Measurements from ENCODE around the gene KLF15.

DNA sequence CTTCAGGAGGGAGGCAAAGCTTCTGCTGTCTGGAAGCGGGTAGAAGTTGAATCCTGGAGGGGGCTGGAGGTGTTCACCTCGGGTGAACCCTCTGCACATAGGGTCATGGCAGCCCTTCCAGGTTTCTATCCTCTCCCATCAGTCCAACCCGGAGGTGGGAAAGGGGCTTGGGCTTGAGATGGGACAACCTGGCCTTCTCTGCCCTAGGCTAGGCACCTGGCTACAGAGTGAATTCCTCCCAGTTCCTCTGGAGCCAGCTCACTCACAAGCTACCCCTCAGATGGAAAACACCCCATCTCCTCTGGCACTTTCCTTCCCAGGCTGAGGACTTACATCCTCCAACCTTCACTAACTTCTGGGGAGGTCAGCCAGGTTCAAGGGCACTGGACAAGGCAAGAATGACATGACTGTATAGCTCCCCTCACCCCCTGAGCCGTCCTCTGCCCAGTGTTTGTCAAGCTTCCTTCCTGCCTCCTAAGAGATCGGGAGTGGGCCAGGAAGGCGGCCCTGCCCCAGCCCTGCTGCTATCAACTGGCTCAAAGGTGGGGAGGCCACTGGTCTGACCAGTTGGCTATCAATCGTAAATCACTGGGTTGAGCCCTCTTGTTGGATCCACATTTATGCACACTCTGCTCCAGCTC lies 45.8 kb downstream of the KLF15 start:
- TF ChIP-seq, protein P1, sequence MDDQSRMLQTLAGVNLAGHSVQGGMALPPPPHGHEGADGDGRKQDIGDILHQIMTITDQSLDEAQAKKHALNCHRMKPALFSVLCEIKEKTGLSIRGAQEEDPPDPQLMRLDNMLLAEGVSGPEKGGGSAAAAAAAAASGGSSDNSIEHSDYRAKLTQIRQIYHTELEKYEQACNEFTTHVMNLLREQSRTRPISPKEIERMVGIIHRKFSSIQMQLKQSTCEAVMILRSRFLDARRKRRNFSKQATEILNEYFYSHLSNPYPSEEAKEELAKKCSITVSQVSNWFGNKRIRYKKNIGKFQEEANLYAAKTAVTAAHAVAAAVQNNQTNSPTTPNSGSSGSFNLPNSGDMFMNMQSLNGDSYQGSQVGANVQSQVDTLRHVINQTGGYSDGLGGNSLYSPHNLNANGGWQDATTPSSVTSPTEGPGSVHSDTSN (IDR thresholded peaks at IDR 0.05): no peak
- TF ChIP-seq, protein P2, sequence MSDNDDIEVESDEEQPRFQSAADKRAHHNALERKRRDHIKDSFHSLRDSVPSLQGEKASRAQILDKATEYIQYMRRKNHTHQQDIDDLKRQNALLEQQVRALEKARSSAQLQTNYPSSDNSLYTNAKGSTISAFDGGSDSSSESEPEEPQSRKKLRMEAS (IDR thresholded peaks at IDR 0.05): no peak
- TF ChIP-seq, protein P3, sequence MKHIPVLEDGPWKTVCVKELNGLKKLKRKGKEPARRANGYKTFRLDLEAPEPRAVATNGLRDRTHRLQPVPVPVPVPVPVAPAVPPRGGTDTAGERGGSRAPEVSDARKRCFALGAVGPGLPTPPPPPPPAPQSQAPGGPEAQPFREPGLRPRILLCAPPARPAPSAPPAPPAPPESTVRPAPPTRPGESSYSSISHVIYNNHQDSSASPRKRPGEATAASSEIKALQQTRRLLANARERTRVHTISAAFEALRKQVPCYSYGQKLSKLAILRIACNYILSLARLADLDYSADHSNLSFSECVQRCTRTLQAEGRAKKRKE (CRISPR knock-in tag; IDR thresholded peaks at IDR 0.05; ENCODE audit: low read depth): no peak
- TF ChIP-seq, protein P4, sequence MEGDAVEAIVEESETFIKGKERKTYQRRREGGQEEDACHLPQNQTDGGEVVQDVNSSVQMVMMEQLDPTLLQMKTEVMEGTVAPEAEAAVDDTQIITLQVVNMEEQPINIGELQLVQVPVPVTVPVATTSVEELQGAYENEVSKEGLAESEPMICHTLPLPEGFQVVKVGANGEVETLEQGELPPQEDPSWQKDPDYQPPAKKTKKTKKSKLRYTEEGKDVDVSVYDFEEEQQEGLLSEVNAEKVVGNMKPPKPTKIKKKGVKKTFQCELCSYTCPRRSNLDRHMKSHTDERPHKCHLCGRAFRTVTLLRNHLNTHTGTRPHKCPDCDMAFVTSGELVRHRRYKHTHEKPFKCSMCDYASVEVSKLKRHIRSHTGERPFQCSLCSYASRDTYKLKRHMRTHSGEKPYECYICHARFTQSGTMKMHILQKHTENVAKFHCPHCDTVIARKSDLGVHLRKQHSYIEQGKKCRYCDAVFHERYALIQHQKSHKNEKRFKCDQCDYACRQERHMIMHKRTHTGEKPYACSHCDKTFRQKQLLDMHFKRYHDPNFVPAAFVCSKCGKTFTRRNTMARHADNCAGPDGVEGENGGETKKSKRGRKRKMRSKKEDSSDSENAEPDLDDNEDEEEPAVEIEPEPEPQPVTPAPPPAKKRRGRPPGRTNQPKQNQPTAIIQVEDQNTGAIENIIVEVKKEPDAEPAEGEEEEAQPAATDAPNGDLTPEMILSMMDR (IDR thresholded peaks at IDR 0.05): no peak
- TF ChIP-seq ESRRA (IDR thresholded peaks at IDR 0.05; ENCODE audit: borderline replicate concordance, low read length) (no peak), TFCP2L1 (CRISPR knock-in tag; IDR thresholded peaks at IDR 0.05) (no peak), MYC (IDR thresholded peaks at IDR 0.05; ENCODE audit: borderline replicate concordance, low read length) (no peak), RCOR1 (IDR thresholded peaks at IDR 0.05; ENCODE audit: low read depth, low read length) (no peak), EHF (CRISPR knock-in tag; IDR thresholded peaks at IDR 0.05) (no peak), BHLHE40 (IDR thresholded peaks at IDR 0.05; ENCODE audit: low read depth, low read length) (no peak)
